ENCODE results near the gene HIPK2.

DNA sequence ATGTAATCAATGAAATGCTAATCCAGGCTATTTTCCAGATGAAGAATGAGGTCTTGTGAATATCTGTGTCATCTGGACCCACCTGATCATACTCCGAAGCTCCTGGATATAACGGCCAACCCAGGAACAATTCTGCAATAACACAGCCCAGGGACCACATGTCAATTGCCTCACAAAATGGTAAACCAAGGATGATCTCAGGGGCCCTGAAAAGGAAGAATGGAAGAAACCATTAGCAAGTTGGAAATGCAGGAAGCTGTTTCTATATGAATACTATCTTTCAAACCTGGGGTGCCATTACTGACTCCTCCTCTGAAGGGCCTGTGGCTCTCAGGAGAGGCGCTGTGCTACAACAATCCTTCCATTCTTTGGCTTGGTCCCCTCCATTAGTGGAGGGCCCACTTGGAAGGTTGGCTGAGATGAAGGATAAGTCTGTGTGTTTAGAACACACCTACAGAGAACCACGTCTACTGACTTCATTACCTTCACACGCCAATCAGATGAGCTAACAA is 146.2 kb downstream of the HIPK2 start:
- TF ChIP-seq, protein P1, sequence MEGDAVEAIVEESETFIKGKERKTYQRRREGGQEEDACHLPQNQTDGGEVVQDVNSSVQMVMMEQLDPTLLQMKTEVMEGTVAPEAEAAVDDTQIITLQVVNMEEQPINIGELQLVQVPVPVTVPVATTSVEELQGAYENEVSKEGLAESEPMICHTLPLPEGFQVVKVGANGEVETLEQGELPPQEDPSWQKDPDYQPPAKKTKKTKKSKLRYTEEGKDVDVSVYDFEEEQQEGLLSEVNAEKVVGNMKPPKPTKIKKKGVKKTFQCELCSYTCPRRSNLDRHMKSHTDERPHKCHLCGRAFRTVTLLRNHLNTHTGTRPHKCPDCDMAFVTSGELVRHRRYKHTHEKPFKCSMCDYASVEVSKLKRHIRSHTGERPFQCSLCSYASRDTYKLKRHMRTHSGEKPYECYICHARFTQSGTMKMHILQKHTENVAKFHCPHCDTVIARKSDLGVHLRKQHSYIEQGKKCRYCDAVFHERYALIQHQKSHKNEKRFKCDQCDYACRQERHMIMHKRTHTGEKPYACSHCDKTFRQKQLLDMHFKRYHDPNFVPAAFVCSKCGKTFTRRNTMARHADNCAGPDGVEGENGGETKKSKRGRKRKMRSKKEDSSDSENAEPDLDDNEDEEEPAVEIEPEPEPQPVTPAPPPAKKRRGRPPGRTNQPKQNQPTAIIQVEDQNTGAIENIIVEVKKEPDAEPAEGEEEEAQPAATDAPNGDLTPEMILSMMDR (IDR thresholded peaks at IDR 0.05) = no peak
- no peak for TF ChIP-seq POLR2A (IDR thresholded peaks at IDR 0.05)

Data from stomach (tissue), 4 donors.